Measurements from ENCODE around the gene TMEM238.
"Not testable (repeated sequence)": the region's sequence is repeated elsewhere in the genome, so short reads cannot be mapped to it uniquely, and the experiment has no call there.

The TMEM238 gene

GRCh38 chr19:55329791-55330190 lies 54.3 kb downstream of the TMEM238 start:
- H3K9ac ChIP-seq (ENCODE audit: low read length in 2 of 2); H3K27me3 ChIP-seq (ENCODE audit: control insufficient read depth in 1 of 2, insufficient read depth in 2 of 2, low read length in 2 of 2); H3K27ac ChIP-seq (ENCODE audit: low read length); H3K4me1 ChIP-seq (ENCODE audit: control insufficient read depth, insufficient read depth, low read length); H3K36me3 ChIP-seq (ENCODE audit: control insufficient read depth in 2 of 2, insufficient read depth in 2 of 2, low read length in 2 of 2); H3K9me3 ChIP-seq (ENCODE audit: control insufficient read depth in 2 of 2, low read length in 2 of 2); H3K4me3 ChIP-seq (ENCODE audit: low read length in 2 of 2): not testable (repeated sequence)
